ENCODE data around the gene ICAM1. TPM values are rescaled to one million over a fixed set of nuclear protein-coding genes. Genes with fewer than 3 reads are reported as not detected.

Gene ICAM1
- total and polyA plus RNA-seq, 2 of the 8 experiments (the other 6 are each of a cell fraction or from before 2014, with no cell fraction given), result 4.0 to 9.4 TPM

GRCh38 chr19:10254244-10254643 is 16.7 kb upstream of the ICAM1 start:
- FAIRE-seq, result no peak
- Histone ChIP-seq H2BK120ac (replicated peaks; ENCODE audit: low read depth, low read length) (no peak overlapping the region), H3K4me3 (ENCODE audit: extremely low read depth in 1 of 4, insufficient read depth in 2 of 4, low read depth in 3 of 4, low read length in 4 of 4) (no peak overlapping the region), H3K9me3 (ENCODE audit: insufficient read depth in 2 of 2, low read depth in 1 of 2, low read length in 1 of 2) (no peaks in the 10 kb centered on the region), H2BK5ac (ENCODE audit: low read depth, low read length) (no peak overlapping the region), H3K27ac (ENCODE audit: low read depth, low read length) (no peak overlapping the region), H3K14ac (ENCODE audit: insufficient read length) (no peak overlapping the region), H2AFZ (ENCODE audit: low read length) (no peak overlapping the region), H3K36me3 (ENCODE audit: control insufficient read depth in 2 of 4, insufficient read depth in 4 of 4, low read length in 3 of 4) (peaks cover 4 to 22% (median 15%) of the 10 kb centered on the region in 4 experiments; a peak in 5 of 8 replicates), H3K4ac (replicated peaks; ENCODE audit: insufficient read length, low read depth, low read length) (no peak overlapping the region), H3K23me2 (ENCODE audit: low read depth, low read length) (peaks cover 5% of the 10 kb centered on the region), H3K18ac (ENCODE audit: extremely low read depth, low read length) (no peak overlapping the region), H3K56ac (replicated peaks; ENCODE audit: insufficient read length, low read depth, low read length) (no peak overlapping the region), H4K91ac (replicated peaks; ENCODE audit: insufficient read length, low read length) (no peak overlapping the region), H3K27me3 (replicated peaks in 1 of 4; ENCODE audit: control insufficient read depth in 3 of 4, extremely low read depth in 1 of 4, insufficient read depth in 3 of 4, low read length in 3 of 4) (no peaks in the 10 kb centered on the region), H2BK15ac (ENCODE audit: low read length) (no peak overlapping the region), H3K79me2 (ENCODE audit: control insufficient read depth in 1 of 2, insufficient read depth in 2 of 2, low read length in 2 of 2) (peaks cover 0 to 9% of the 10 kb centered on the region in 2 experiments; a peak in 2 of 4 replicates), H4K5ac (ENCODE audit: insufficient read length, low read depth, low read length) (no peak overlapping the region), H4K8ac (ENCODE audit: extremely low read depth, insufficient read depth, low read length) (no peak overlapping the region), H3K4me2 (ENCODE audit: insufficient read depth in 1 of 2, low read depth in 2 of 2, low read length in 2 of 2) (no peak overlapping the region), H3K4me1 (replicated peaks in 1 of 4; ENCODE audit: control insufficient read depth in 3 of 4, insufficient read depth in 4 of 4, low read length in 3 of 4) (peaks cover 0 to 5% (median 1%) of the 10 kb centered on the region in 4 experiments; a peak in 3 of 7 replicates), H4K20me1 (replicated peaks in 1 of 2; ENCODE audit: control insufficient read depth in 1 of 2, insufficient read depth in 2 of 2, low read length in 2 of 2) (peaks cover 0 to 9% of the 10 kb centered on the region in 2 experiments), H2AK5ac (ENCODE audit: low read depth, low read length) (no peak overlapping the region), H3K79me1 (ENCODE audit: low read depth, low read length) (peaks cover 5% of the 10 kb centered on the region; the same call in 1 of the 2 replicates), H2BK20ac (ENCODE audit: low read length) (no peak overlapping the region), H2BK12ac (ENCODE audit: low read depth, low read length) (no peak overlapping the region), H3K23ac (ENCODE audit: insufficient read length) (no peak overlapping the region), H3K9ac (replicated peaks in 1 of 4; ENCODE audit: extremely low read depth in 1 of 4, low read depth in 3 of 4, low read length in 3 of 4) (no peak overlapping the region)
- ChIA-PET CTCF (ENCODE audit: partially characterized antibody) (interaction anchor here (1.0 to 1.6 kb wide), 2 partner anchors 116 to 170 kb away, joined by 3 read pairs; no protein-coding TSS in a partner anchor), POLR2A (ENCODE audit: partially characterized antibody) (no interaction called here)
- WGBS, 2 experiments (ENCODE audit: extremely low coverage in 1 of 2, insufficient coverage in 1 of 2, insufficient read length in 1 of 2, insufficient replicate concordance in 2 of 2, low coverage in 1 of 2, low lambda C conversion rate in 2 of 2, missing lambda C conversion rate in 1 of 2), result 88% methylated on average over 3 of the region's 3 CpGs; no CpG with 5 or more reads in 1 of the 2 experiments
- TF ChIP-seq ATF2 (IDR thresholded peaks at IDR 0.05; ENCODE audit: low read length) (no peak), CHD2 (IDR thresholded peaks at IDR 0.05; ENCODE audit: low read length) (no peak), NRF1 (IDR thresholded peaks at IDR 0.05; ENCODE audit: low read depth, low read length) (no peak), TAF1 (IDR thresholded peaks at IDR 0.05; ENCODE audit: low read depth, low read length) (no peak)
- DNase-seq (ENCODE audit: low read depth in 1 of 2, low spot score in 2 of 2), result no peak

Measured in H1 (cell line).